ENCODE data around the gene SPNS1.

The SPNS1 gene

DNA sequence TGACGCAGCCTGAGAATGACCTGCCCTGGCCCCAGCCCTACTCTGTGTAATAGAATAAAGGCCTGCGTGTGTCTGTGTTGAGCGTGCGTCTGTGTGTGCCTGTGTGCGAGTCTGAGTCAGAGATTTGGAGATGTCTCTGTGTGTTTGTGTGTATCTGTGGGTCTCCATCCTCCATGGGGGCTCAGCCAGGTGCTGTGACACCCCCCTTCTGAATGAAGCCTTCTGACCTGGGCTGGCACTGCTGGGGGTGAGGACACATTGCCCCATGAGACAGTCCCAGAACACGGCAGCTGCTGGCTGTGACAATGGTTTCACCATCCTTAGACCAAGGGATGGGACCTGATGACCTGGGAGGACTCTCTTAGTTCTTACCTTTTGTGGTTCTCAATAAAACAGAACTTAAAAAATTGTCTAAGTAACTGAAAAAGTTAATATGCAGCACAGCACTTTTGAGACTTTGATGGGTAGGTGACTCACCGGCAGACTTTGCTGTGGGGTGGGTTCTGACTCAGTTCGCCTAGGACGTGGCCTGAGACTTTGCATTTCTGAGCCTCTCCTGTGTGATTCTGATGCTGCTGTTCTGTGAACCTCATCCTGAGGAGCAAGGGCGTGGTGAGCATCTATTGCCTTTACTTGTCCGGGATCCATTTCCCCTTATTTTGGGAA is 15.9 kb downstream of the SPNS1 start:
- TF ChIP-seq POLR2A (IDR thresholded peaks at IDR 0.05; ENCODE audit: low read length) (no peak), GATA1 (IDR thresholded peaks at IDR 0.05; ENCODE audit: low read depth, low read length) (no peak)
- no peak for DNase-seq

DNA sequence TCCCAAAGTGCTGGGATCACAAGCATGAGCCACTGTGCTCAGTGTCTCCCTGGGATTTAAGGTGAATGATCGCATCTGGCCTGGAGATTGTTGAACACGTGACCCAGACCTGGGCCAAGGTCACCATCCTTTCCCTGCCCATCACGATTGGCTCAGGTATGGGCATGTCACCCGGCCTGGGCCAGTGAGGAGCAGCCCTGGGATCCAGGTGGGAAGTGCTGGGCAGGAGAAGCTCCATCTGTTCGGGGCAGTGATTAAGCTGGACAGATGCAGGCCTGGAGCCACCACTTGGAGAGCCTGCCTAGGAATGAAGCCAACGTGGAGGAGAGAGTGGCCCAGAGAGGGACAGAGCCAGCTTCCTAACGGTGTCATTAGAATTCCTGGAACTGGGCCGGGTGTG is 17.1 kb downstream of the SPNS1 start:
- peak; percentile 17 for TF ChIP-seq POLR2A (IDR thresholded peaks at IDR 0.05; ENCODE audit: low read length)
- no peak for TF ChIP-seq GATA1 (IDR thresholded peaks at IDR 0.05; ENCODE audit: low read depth, low read length)
- DNase-seq = no peak

DNA sequence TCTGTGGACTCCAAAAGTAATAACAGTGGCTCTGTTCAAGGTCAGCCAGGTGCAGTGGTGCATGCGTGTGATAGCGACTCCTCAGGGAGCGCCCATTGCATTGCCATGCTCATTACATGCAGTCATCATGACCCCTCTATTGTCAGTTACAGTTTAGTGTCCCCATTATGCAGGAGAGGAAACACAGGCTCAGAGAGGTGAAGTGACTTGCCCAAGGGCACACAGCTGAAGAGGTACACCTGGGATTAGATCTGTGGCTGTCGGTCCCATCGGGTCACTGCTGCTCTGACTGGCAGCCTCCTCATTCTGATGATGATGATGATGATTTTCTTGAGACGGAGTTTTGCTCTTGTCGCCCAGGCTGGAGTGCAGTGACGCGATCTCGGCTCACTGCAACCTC is 17.9 kb downstream of the SPNS1 start:
- TF ChIP-seq GATA1 (IDR thresholded peaks at IDR 0.05; ENCODE audit: low read depth, low read length) = no peak
- TF ChIP-seq POLR2A (IDR thresholded peaks at IDR 0.05; ENCODE audit: low read length) = no peak
- DNase-seq = no peak

DNA sequence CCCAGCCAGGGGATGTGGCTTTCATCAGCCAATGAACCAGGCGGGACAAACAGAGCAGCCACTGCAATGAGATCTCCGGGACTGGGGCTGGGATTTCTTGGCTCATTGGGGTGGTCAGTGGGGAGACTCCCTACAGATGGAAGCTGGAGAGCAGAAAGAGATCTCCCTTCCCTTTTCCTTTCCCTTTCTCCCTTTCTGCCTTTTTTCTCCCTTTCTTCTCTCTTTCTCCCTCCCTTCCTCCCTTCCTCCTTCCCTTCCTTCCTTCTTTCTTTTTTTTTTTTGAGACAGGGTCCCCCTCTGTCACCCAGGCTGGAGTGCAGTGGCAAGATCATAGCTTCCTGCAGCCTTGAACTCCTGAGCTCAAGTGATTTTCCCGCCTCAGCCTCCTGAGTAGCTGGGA is 24.3 kb downstream of the SPNS1 start:
- DNase-seq = no peak
- TF ChIP-seq POLR2A (IDR thresholded peaks at IDR 0.05; ENCODE audit: low read length) (no peak), GATA1 (IDR thresholded peaks at IDR 0.05; ENCODE audit: low read depth, low read length) (no peak)

DNA sequence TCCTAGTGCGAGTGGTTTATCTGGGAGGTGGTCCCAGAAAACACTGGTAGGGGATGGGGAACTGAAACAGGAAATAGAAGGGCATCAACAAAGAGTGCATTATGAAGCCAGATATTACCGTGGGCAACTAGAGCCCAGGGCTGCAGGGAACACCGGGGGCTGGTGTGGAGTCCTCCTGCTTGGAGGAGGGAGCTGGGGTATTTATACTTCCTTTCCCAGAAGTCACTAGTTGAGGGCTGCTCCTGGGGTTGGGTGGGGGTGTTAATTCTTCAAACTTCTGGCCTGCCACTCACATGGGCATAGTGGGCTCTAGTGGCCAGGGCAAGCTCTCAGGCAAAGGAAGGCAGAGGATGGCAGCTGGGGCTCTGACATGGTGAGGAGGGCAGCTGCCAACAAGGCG is 25.0 kb downstream of the SPNS1 start:
- TF ChIP-seq GATA1 (IDR thresholded peaks at IDR 0.05; ENCODE audit: low read depth, low read length) (no peak), POLR2A (IDR thresholded peaks at IDR 0.05; ENCODE audit: low read length) (no peak)
- DNase-seq = no peak

DNA sequence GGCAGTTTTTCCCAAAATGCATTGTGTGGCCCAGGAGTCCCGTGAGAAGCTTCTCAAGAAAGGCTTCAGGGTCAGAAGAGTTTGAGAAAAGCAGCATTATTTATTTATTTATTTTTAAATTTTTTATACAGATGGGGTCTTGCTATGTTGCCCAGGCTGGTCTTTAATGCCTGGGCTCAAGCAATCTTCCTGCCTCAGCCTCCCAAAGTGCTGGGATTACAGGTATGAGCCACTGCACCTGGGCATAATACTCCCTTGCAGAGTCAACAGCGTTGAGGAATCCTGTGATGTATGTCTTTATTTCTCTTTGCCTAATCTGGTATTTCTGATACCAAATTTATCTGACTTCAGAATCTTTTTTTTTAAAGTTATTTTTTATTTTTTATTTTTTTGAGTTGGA is 25.4 kb downstream of the SPNS1 start:
- TF ChIP-seq GATA1 (IDR thresholded peaks at IDR 0.05; ENCODE audit: low read depth, low read length) (no peak), POLR2A (IDR thresholded peaks at IDR 0.05; ENCODE audit: low read length) (no peak)
- DNase-seq = no peak

DNA sequence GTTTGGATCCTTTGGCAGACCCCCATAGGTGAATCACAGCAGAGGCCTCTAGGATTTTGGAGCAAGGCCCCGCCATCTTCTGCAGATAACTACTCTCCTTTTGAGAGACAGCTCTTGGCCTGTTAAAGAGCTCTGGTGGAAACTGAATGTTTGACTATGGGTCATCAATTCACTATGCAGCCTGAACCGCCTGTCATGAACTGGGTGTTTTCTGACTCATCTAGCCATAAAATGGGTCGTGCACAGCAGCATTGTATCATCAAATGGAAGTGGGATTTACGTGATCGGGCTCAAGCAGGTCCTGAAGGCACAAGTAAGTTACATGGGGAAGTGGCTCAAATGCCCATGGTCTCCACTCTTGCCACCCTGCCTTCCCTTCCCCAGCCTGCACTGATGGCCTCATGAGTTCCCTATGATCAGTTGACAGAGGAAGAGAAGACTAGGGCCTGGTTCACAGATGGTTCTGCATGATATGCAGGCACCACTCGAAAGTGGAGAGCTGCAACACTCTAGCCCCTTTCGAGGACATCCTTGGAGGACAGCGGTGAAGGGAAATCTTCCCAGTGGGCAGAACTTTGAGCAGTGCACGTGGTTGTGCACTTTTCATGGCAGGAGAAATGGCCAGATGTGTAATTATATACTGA is 30.0 kb downstream of the SPNS1 start:
- peak; percentile 44 to 64 for DNase-seq

DNA sequence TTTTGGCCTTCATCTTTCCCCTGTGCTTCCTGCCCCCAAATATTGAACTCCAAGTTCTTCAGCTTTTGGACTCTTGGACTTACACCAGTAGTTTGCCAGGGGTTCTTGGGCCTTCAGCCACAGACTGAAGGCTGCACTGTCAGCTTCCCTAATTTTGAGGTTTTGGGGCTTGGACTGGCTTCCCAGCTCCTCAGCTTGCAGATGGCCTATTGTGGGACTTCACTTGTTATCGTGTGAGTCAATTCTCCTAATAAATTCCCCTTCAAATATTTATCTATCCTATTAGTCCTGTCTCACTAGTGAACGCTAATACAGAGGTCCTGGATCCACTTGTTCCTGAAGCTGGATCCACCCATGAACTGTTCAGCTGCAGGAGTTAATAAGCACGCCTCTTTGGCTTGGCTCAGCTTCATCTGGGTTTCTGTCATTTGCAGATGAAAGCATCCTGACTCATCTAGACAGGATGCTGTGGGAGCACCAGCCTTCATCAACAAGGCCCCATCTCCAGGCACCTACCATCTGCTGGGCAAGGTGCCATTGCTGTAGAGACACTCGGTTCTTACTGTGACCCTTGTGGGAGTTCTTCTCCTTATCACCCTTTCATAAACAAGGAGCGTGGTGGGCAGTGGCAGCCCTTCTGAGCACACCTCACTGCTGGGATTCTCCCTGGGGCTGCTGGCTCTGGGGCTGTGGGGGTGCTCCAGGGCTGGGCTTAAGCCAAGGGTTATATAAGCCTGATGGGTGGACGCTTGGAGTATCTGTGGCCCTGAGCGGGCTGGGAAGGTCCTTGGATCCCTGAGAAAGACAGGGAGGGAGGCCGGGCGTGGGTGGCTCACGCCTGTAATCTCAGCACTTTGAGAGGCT is 33.4 kb downstream of the SPNS1 start:
- peak; percentile 86 to 87 for DNase-seq
- peak; percentile 20 for TF ChIP-seq POLR2A (IDR thresholded peaks at IDR 0.05; ENCODE audit: low read length)
- no peak for TF ChIP-seq GATA1 (IDR thresholded peaks at IDR 0.05; ENCODE audit: low read depth, low read length)

DNA sequence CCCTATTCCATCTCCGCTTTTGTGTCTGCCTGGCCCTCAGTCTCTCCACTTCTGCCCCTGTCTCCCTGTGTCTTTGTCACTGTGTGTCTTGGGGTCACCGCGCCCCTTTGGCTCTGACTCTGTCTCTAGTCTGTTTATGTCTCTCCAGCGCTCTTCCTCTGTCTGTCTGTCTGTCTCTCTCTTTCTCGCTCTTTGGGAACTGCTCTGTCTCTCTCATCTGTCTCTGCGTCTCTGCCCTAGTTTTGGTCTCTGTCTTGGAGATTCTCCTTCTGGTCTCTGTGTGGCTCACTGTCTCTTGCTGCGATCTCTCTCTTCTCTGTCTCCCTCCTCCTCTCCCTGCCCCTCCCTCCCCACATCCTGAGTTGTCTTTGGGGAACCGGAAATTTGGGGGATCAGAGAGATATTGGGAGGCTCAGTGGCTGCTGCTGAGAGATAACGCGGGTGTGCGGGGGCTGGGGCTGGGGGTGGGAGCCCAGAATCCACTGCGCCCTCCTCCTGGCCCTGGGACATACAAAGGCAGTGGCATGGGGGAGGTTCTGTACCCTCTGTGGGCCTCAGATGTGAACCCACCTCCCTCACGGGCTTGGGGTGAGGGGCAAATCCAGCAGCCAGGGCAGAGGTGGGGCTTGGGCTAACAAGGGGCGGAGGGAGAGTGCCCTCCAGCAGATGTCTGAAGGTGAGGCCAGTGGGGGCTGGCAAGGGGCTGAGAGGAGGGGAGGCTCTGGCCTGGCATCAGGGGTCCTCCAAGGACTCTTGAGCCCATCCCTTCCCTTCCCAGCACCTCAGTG is 34.7 kb downstream of the SPNS1 start:
- TF ChIP-seq POLR2A (IDR thresholded peaks at IDR 0.05; ENCODE audit: low read length) (peak; percentile 67), GATA1 (IDR thresholded peaks at IDR 0.05; ENCODE audit: low read depth, low read length) (no peak)
- DNase-seq = peak; percentile 92 to 96

DNA sequence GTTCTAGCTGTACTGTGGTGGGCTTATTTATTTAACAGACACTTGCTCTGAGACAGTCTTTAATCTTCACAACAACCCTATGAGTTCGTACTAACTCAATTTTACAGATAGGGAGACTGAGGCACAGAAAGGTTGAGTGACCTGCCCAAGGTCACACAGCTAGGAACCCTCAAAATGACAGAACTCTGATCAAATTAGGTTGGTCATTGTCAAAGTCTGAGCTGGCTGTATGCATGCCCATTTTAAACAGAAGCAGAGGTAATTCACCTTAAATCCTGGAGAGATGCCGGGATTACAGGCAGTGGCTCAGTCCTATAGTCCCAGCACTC is 35.2 kb downstream of the SPNS1 start:
- no peak for DNase-seq
- TF ChIP-seq POLR2A (IDR thresholded peaks at IDR 0.05; ENCODE audit: low read length) (no peak), GATA1 (IDR thresholded peaks at IDR 0.05; ENCODE audit: low read depth, low read length) (no peak)

DNA sequence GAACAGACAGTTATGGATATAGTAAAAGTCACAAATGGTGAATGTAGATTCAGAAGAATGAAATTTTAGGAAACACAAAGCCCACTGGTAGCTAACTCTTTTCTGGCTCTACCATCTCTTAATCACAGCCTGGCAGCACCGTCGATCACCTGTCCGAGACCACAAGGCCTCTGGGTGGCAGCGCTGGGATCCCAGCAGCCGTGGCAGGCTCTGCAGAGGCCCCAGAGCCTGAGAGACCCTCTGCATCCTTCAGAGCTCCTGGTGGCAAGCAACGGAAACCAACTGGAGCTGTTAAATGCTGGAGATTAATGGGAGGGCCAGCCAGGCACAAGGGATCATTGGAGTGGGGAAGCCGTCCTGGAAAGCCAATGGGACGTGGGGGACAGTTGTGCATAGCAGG is 36.5 kb downstream of the SPNS1 start:
- no peak for DNase-seq
- TF ChIP-seq POLR2A (IDR thresholded peaks at IDR 0.05; ENCODE audit: low read length) = no peak
- no peak for TF ChIP-seq GATA1 (IDR thresholded peaks at IDR 0.05; ENCODE audit: low read depth, low read length)

DNA sequence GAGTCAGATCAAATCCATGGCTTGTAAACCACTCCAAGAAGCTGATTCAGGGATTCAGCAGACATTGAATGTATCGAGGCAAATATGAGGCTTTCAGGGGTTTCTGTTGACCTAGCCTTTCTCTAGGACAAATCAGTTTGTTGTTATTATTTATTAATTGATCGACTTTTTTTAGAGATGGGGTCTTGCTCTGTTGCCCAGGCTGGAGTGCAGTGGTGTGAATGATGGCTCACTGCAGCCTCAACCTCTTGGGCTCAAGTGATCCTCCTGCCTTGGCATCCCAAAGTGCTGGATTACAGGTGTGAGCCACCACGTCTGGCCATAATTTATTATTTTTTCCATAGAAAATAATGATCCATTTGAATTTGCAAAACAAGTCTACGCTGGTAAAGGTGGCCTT is 37.3 kb downstream of the SPNS1 start:
- no peak for DNase-seq
- TF ChIP-seq GATA1 (IDR thresholded peaks at IDR 0.05; ENCODE audit: low read depth, low read length) (no peak), POLR2A (IDR thresholded peaks at IDR 0.05; ENCODE audit: low read length) (no peak)

DNA sequence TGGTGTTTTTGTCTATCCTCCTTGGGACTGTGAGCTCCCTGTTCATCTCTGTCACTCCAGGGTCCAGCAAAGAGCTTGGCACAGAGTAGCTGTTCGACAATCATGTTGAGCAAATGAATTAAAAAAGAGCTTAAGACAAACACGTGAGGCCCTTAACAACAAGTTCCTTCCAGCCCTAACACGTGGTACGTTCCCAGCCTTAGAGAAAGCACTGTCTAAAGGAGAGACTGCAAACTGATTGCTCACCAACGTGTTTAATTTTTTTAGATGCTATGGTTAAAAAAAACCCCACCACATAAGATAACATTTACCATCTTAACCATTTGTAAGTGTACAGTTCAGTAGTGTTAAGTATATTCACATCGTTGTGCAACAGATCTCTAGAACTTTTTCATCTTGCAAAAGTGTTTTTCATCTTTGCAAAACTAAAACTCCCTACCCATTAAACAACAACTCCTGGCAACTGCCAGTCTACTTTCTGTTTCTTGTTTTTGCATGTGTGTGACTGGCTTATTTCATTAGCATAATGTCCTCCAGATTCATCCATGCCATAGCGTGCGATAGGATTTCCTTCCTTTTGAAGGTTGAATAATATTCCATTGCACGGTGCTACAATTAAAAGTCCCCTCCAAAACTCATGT is 38.5 kb downstream of the SPNS1 start:
- no peak for DNase-seq
- TF ChIP-seq GATA1 (IDR thresholded peaks at IDR 0.05; ENCODE audit: low read depth, low read length) (no peak), POLR2A (IDR thresholded peaks at IDR 0.05; ENCODE audit: low read length) (no peak)
